ENCODE results near the gene DHRSX. TPM values are rescaled to one million over a fixed set of nuclear protein-coding genes. Genes with fewer than 3 reads are reported as not detected.
A peak's percentile ranks its signal among the peaks of the same experiment; 100 is the strongest.

DHRSX gene
- total and polyA plus RNA-seq, 9 of the 15 experiments (the other 6 are each of a cell fraction or from before 2014, with no cell fraction given), result 0.59 to 11.0 (median 6.2) TPM

DNA sequence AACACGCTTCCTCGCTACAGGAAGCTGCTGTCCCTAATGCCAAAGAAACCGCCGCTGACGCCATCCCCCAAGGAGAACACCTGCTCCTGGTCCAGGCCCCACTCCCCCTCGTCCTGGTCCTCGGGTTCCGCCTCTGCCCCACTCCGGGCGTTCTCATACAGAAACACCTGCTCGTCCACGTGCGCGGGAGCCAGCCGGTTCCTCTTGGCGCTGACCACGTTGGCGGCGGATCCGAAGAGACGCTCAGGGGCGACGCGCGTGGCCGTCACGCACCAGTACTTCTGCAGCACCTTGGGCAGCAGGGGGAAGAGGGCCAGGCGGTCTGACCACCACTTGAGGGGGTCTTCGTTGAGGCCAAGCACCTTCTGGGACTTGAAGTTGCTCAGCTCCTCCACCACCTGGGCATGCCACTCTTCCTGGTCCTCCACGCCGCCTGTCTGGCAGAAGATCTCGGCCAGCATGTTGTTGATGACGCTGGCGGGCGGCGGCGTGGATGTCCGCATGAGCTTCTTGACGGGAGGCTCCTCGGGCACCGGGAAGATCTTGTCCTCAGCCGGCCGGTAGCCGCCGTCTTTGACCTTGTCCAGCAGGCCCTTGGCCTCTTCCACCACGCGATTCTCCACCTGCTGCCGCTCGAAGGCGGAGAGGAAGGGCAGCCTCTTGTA, 12.0 kb downstream of the DHRSX start:
- ChIA-PET CTCF (ENCODE audit: low intra/inter-chr PET ratio) (no interaction called here), POLR2A (no interaction called here)
- BruUV-seq (replicated peaks), result no TSS peak
- Histone ChIP-seq H4K20me1 (replicated peaks; ENCODE audit: control insufficient read depth, insufficient read depth, low read length) (no peaks in the 10 kb centered on the region), H2AFZ (ENCODE audit: low read depth, low read length) (no peak overlapping the region), H3K9ac (ENCODE audit: insufficient read depth in 1 of 2, low read depth in 2 of 2, low read length in 2 of 2) (no peak overlapping the region), H3K9me3 (replicated peaks; ENCODE audit: control insufficient read depth, insufficient read depth, low read depth, low read length) (no peaks in the 10 kb centered on the region), H3K4me2 (ENCODE audit: insufficient read depth, low read length) (no peak overlapping the region), H3K36me3 (ENCODE audit: control insufficient read depth, insufficient read depth, low read length) (peaks cover 38% of the 10 kb centered on the region; the same call in 1 of the 3 replicates), H3K4me3 (no peak overlapping the region), H3K4me1 (replicated peaks in 1 of 2; ENCODE audit: control insufficient read depth in 2 of 2, insufficient read depth in 2 of 2, low read length in 2 of 2) (peaks cover 0 to 3% of the 10 kb centered on the region in 2 experiments; a peak in 1 of 5 replicates), H3K27ac (ENCODE audit: extremely low read depth, low read depth, low read length) (no peak overlapping the region), H3K79me2 (ENCODE audit: control insufficient read depth, insufficient read depth, low read length) (no peaks in the 10 kb centered on the region; the same call in 2 of the 3 replicates), H3K27me3 (ENCODE audit: control insufficient read depth in 2 of 2, insufficient read depth in 2 of 2, low read length in 2 of 2) (no peaks in the 10 kb centered on the region), H3K9me1 (ENCODE audit: control insufficient read depth, insufficient read depth, low read length) (no peaks in the 10 kb centered on the region)
- TF ChIP-seq ZNF444 (CRISPR knock-in tag; IDR thresholded peaks at IDR 0.05) (no peak), POLR2G (IDR thresholded peaks at IDR 0.05; ENCODE audit: low read depth, low read length) (peak; percentile 30; the same call in 1 of the 2 replicates)
- ATAC-seq (no peak), FAIRE-seq (no peak), DNase-seq (ENCODE audit: extremely low read depth in 1 of 4, low spot score in 3 of 4) (no peak)
- WGBS (ENCODE audit: insufficient coverage, low coverage, missing lambda C conversion rate), result 97% methylated on average over 7 of the region's 50 CpGs
- in situ Hi-C loops (cut with MboI), result no loop called here
- intact Hi-C loops (cut with micrococcal nuclease), result no loop called here

DNA sequence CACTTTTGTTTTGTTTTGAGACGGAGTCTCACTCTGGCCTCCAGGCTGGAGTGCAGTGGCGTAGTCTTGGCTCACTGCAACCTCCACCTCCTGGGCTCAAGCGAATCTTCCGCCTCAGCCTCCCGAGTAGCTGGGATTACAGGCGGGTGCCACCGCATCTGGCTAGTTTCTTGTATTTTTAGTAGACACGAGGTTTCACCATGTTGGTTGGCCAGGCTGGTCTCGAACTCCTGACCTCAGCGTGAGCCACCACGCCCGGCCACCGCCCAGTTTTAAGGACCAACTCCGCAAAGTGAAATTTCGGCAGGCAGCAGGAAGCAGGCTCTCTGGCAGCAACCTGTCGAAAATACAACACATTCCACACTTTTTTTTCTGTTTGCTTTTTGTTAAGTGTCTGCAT, 13.4 kb downstream of the DHRSX start:
- CTCF ChIA-PET (ENCODE audit: low intra/inter-chr PET ratio), result no interaction called here

More for the DNA sequence above, 13.4 kb downstream of the DHRSX start:
- no peak overlapping the region for H2AFZ ChIP-seq (ENCODE audit: low read depth, low read length)
- H3K36me3 ChIP-seq (ENCODE audit: control insufficient read depth, insufficient read depth, low read length), result peaks cover 38% of the 10 kb centered on the region; the same call in 1 of the 3 replicates
- peaks cover 0 to 3% of the 10 kb centered on the region in 2 experiments; a peak in 1 of 5 replicates for H3K4me1 ChIP-seq (replicated peaks in 1 of 2; ENCODE audit: control insufficient read depth in 2 of 2, insufficient read depth in 2 of 2, low read length in 2 of 2)
- in situ Hi-C loops (cut with MboI), result no loop called here
- H3K27ac ChIP-seq (ENCODE audit: extremely low read depth, low read depth, low read length), result no peak overlapping the region
- no peaks in the 10 kb centered on the region for H3K9me1 ChIP-seq (ENCODE audit: control insufficient read depth, insufficient read depth, low read length)
- no peak overlapping the region for H3K4me3 ChIP-seq
- no peak for DNase-seq (ENCODE audit: extremely low read depth in 1 of 4, low spot score in 3 of 4)
- POLR2A ChIA-PET, result no interaction called here
- BruUV-seq (replicated peaks), result TSS peak; percentile 20
- TF ChIP-seq THRAP3 (IDR thresholded peaks at IDR 0.05; ENCODE audit: borderline replicate concordance) (no peak), ZNF583 (CRISPR knock-in tag; IDR thresholded peaks at IDR 0.05) (no peak), EHMT2 (IDR thresholded peaks at IDR 0.05) (no peak), CCNT2 (IDR thresholded peaks at IDR 0.05; ENCODE audit: borderline replicate concordance, extremely low read depth, insufficient read length, low read depth, low read length) (no peak), PCBP1 (IDR thresholded peaks at IDR 0.05; ENCODE audit: low read depth, low read length, poor library complexity, severe bottlenecking) (no peak), SRSF1 (IDR thresholded peaks at IDR 0.05; ENCODE audit: low read depth, low read length) (no peak), RBFOX2 (IDR thresholded peaks at IDR 0.05; ENCODE audit: low read depth, low read length) (no peak), BCL6 (CRISPR knock-in tag; IDR thresholded peaks at IDR 0.05) (no peak), ILK (tag; IDR thresholded peaks at IDR 0.05; ENCODE audit: borderline replicate concordance, low read depth) (no peak), MTA1 (IDR thresholded peaks at IDR 0.05; ENCODE audit: borderline replicate concordance) (no peak), ZNF124 (CRISPR knock-in tag; IDR thresholded peaks at IDR 0.05) (no peak), HOXB6 (CRISPR knock-in tag; IDR thresholded peaks at IDR 0.05; ENCODE audit: borderline replicate concordance) (no peak), TAF9B (IDR thresholded peaks at IDR 0.05; ENCODE audit: partially characterized antibody) (no peak), PRPF4 (IDR thresholded peaks at IDR 0.05; ENCODE audit: insufficient read depth, low read depth, low read length, poor library complexity, severe bottlenecking) (no peak)
- H3K27me3 ChIP-seq (ENCODE audit: control insufficient read depth in 2 of 2, insufficient read depth in 2 of 2, low read length in 2 of 2), result no peaks in the 10 kb centered on the region
- no peaks in the 10 kb centered on the region; the same call in 2 of the 3 replicates for H3K79me2 ChIP-seq (ENCODE audit: control insufficient read depth, insufficient read depth, low read length)
- no peaks in the 10 kb centered on the region for H4K20me1 ChIP-seq (replicated peaks; ENCODE audit: control insufficient read depth, insufficient read depth, low read length)
- H3K4me2 ChIP-seq (ENCODE audit: insufficient read depth, low read length), result no peak overlapping the region
- no peak for FAIRE-seq
- H3K9me3 ChIP-seq (replicated peaks; ENCODE audit: control insufficient read depth, insufficient read depth, low read depth, low read length), result no peaks in the 10 kb centered on the region
- WGBS (ENCODE audit: insufficient coverage, low coverage, missing lambda C conversion rate), result 51% methylated on average over 2 of the region's 16 CpGs
- no peak overlapping the region for H3K9ac ChIP-seq (ENCODE audit: insufficient read depth in 1 of 2, low read depth in 2 of 2, low read length in 2 of 2)
- intact Hi-C loops (cut with micrococcal nuclease), result no loop called here
- ATAC-seq, result no peak
